Tongue (tissue), 3 donors: ENCODE data around the gene DCTPP1. TPM values are rescaled to one million over a fixed set of nuclear protein-coding genes. Genes with fewer than 3 reads are reported as not detected.
A peak's percentile ranks its signal among the peaks of the same experiment; 100 is the strongest.

ENCODE experiments used
- DNase-seq: peaks from one replicate; pipeline ENCODE4 v3.0.0-alpha.2; 2015
- small RNA-seq: library from RNA; depleted of rRNA; stranded (forward); fragments of <200 nt; gene quantifications from one replicate; pipeline ENCODE3, GENCODE V24; 2014; ENCODE audit warnings: low replicate concordance
- total RNA-seq: library from RNA; depleted of rRNA; stranded (reverse); fragments of >200 nt; gene quantifications from one replicate; pipeline ENCODE4 v1.2.3, GENCODE V29; 2014

DCTPP1 gene
- total RNA-seq, 1 donor from 2014 or later = 22.8 TPM

- peak; percentile 46 for DNase-seq
These were observed 48.4 kb downstream of the DCTPP1 start for GRCh38 chr16:30381291-30382041.

DNA sequence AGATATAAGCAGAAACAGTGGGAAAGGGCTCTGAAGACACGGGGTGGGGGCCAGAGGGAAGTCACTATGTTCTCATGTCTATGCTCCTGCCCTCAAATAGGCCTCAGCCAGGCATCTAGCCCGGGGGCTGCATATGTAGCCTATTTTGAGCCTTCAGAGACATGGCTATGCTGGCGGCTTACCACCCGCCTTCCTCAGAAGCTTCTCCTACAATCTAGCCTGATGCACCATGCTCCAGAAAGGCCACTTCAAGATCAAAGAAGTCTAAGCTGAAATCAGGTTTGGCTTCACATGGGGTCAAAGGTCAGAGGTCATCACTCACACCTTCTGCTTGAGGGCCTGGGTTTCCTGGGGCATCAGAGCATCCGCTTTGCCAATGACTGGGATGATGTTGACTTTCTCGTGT is 49.0 kb downstream of the DCTPP1 start:
- peak; percentile 62 for DNase-seq

DNA sequence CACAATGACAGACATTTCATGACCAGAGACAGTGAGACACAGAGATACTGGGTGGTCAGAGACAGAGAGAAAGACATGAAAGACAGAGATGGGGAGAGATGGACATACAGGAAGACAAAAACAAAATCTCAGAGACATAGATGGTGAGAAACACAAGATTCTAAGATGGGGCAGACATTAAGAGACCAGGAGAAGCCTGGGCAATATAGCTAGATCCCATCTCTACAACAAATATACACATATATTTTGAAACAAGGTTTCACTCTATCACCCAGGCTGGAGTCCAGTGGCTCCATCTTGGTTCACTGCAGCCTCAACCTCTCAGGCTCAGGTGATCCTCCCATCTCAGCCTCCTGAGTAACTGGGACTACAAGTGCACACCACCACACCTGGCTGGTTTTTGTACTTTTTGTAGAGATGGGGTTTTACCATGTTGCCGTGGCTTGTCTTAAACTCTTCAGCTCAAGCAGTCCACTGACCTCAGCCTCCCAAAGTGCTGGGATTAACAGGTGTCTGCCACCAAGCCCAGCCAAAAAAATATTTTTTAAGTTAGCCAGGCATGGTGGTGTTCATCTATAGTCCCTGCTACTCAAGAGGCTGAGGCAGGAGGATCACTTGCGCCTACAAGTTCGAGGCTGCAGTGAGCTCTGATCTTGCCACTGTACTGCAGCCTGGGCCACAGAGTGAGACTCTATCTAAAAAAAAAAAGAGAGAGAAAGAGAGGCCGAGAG is 49.6 kb downstream of the DCTPP1 start:
- no peak for DNase-seq

DNA sequence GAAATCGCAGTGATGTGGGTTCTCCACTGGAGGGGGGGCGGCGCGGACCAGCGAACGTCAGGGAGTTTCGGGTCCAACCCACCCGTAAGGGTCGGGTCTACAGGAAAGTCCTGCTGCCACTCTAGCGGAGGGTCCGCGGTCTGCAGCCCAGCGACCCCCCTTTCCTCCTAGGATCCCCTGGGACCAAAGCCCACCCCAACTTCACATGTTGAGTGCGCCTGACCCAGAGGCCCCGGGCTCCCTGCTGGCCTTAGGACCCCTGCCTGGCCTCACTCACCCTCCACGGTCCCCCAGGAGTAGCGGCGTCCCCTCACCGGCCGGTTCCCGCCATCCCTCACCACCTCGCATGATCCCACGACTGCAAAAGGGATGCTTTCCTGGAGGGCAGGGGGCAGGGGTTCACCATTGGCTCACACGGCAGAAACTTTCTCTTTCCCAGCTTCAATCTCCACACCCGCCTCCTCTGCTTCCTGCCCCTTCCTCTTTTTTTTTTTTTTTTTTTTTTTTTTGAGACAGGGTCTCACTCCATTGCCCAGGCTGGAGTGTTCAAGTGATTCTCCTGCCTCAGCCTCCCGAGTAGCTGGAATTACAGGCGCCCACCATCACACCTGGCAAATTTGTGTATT is 50.6 kb downstream of the DCTPP1 start:
- DNase-seq = no peak

DNA sequence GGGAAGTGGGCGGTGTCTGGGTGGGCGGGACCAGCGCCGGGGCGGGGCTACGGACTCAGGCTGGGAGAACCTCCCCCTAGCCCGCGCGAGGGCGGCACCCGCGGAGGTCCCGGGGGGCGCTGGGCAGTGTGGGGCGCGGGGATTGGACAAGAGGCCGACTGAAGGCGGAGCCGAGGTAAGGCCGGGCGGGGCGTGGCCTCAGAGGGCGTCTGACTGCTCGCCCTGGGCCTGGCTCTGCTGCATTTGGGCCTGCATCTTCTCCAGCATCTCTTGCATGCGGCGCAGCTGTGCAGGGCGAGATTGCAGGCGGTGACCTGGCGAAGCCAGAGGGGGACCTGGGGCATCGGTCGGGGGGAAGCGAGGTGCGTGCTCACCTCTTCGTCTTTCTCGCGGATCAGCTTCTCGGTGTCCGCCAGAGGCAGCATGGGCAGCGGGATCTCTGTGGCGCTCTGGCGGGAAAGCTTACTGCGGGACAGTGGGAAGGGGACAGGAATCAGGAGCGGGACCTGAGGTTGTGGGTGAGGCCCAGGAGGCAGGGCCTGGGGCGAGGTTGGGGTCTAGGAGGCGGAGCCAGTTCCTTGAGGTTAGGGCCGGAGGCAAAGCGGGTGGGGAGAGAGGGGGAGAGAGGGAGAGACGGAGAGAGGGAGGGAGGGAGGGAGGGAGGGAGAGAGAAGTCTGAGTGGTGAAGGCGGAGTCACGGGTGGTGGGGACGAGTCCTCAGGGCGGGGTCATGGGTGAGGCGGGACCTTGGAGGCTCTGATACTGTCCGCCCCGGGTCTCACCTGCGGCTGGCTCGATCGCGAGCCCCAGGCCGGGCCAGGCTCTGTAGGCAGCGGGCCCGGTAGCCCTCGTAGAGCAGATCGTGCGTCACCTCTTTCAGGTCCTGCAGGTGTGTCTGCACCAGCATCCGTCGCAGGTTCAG is 51.3 kb downstream of the DCTPP1 start:
- DNase-seq = peak; percentile 99

- DNase-seq = peak; percentile 96
These were observed 52.0 kb downstream of the DCTPP1 start for GRCh38 chr16:30377812-30378235.

GRCh38 chr16:30377050-30377811 is 52.6 kb downstream of the DCTPP1 start:
- DNase-seq = no peak

DNA sequence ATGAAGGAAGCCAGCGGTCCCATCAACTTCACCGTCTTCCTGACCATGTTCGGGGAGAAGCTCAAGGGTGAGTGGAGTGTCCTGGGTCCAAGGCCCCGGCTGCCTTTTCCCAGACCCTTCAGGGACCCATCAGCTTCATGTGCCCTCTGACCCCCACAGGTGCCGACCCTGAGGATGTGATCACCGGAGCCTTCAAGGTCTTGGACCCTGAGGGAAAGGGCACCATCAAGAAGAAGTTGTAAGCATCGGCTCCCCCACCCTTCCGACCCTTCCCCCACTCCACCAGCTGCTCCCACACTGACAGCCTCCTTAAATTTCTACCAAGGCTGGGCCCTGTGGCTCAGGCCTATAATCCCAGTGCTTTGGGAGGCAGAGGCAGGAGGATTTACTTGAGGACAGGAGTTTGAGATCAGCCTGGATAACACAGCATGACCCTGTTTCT is 53.3 kb downstream of the DCTPP1 start:
- DNase-seq = peak; percentile 55

GRCh38 chr16:30375864-30376263 is 54.0 kb downstream of the DCTPP1 start:
- DNase-seq = peak; percentile 66

DNA sequence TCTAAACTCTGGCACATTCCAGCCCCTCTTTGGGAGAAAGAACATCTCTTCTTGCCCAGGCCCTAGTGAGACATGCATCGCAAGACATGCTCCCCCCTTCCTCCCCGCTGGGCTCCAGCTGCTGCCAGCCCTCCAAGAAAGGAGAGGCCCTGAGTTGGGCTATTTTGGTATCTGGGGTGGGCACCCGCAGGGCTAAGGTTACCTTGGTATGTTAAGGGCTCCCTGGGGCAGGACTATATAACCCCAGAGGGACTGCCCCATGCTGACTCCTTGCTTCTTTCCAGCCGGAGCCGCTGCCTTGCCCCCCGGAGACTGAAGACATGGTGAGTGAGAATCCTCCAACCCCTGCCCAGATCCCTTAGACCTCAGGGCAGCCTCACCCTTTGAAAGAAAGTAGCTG is 55.3 kb downstream of the DCTPP1 start, which contains the start of gene MYL11:
MYL11 (plus strand) TSS at position 265 of the 400 bp plus-strand sequence; CDS start at position 321, 56 bp downstream.
- peak; percentile 87 for DNase-seq

Small RNAs within 50 kb of the gene (small RNA-seq; reads per million reads assigned to genes)
- gene RF00019 (not detected), gene RF00406 (0.21 reads per million, percentile 30 among the genes with 10 or more reads in this experiment)

Other genes with a start within 250 kb of the DCTPP1 start
- 14.8 TPM for gene CORO1A, start 246.4 kb downstream of the DCTPP1 start, total RNA-seq
- 40.7 TPM for gene BOLA2B, start 236.4 kb downstream of the DCTPP1 start, total RNA-seq
- 13.7 TPM for gene SLX1A, start 236.2 kb downstream of the DCTPP1 start, total RNA-seq
- gene SULT1A3, start 230.8 kb downstream of the DCTPP1 start, total RNA-seq = 5.8 TPM
- gene NPIPB13, start 181.6 kb downstream of the DCTPP1 start, total RNA-seq = 2.4 TPM
- gene CD2BP2, start 74.7 kb downstream of the DCTPP1 start, total RNA-seq = 29.8 TPM
- gene TBC1D10B, start 59.5 kb downstream of the DCTPP1 start, total RNA-seq = 40.0 TPM
- gene MYL11, start 55.2 kb downstream of the DCTPP1 start, total RNA-seq = 9,092 TPM
- not detected for gene SEPTIN1, start 47.5 kb downstream of the DCTPP1 start, total RNA-seq
- gene ZNF48, start 34.6 kb downstream of the DCTPP1 start, total RNA-seq = 6.4 TPM
- 12.1 TPM for gene ZNF771, start 22.4 kb downstream of the DCTPP1 start, total RNA-seq
- 16.4 TPM for gene SEPHS2, start 15.8 kb upstream of the DCTPP1 start, total RNA-seq
- 3.7 TPM for gene ITGAL, start 42.7 kb upstream of the DCTPP1 start, total RNA-seq
- 25.6 TPM for gene ZNF768, start 96.5 kb upstream of the DCTPP1 start, total RNA-seq
- 14.7 TPM for gene ZNF747, start 104.8 kb upstream of the DCTPP1 start, total RNA-seq
- 8.0 TPM for gene ZNF764, start 128.3 kb upstream of the DCTPP1 start, total RNA-seq
- 4.5 TPM for gene ZNF688, start 141.7 kb upstream of the DCTPP1 start, total RNA-seq
- 12.1 TPM for gene ZNF785, start 155.7 kb upstream of the DCTPP1 start, total RNA-seq
- gene ZNF689, start 180.4 kb upstream of the DCTPP1 start, total RNA-seq = 4.3 TPM
- gene PRR14, start 220.9 kb upstream of the DCTPP1 start, total RNA-seq = 10.4 TPM
- gene FBRS, start 228.4 kb upstream of the DCTPP1 start, total RNA-seq = 16.5 TPM